Epidermal melanocyte (primary cell): ENCODE data around the gene PLXNB2.

Experiments
- DNase-seq: peaks from one replicate; pipeline ENCODE4 v3.0.0; 2011; ENCODE audit warnings: low spot score; ENCODE audit not compliant: insufficient read length

PLXNB2 gene

GRCh38 chr22:50298937-50299784 lies 8.3 kb downstream of the PLXNB2 start:
- no peak for DNase-seq

DNA sequence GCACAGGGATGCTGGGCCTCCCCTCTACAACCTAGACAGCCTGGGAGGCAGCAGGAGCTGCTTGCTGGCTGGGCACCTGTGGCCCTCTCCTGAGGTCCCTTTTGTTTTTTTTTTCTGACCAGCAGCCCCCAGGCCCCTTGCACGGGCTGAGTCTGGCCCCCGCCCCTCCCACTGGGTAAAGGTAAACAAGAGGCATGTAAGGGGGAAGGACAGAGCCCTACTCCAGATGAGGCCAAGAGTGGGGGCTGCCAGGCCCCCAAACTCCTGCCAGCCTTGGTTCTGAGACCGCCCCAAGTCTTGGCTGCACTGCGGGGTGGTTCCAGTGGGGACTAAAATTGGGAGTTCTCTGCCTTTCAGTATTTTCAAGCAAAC lies 9.2 kb downstream of the PLXNB2 start:
- no peak for DNase-seq

- DNase-seq: no peak
Measured at GRCh38 chr22:50297510-50298265, 9.8 kb downstream of the PLXNB2 start.

GRCh38 chr22:50296658-50297490 lies 10.6 kb downstream of the PLXNB2 start:
- no peak for DNase-seq

GRCh38 chr22:50294319-50294656 lies 13.2 kb downstream of the PLXNB2 start:
- DNase-seq: no peak

DNA sequence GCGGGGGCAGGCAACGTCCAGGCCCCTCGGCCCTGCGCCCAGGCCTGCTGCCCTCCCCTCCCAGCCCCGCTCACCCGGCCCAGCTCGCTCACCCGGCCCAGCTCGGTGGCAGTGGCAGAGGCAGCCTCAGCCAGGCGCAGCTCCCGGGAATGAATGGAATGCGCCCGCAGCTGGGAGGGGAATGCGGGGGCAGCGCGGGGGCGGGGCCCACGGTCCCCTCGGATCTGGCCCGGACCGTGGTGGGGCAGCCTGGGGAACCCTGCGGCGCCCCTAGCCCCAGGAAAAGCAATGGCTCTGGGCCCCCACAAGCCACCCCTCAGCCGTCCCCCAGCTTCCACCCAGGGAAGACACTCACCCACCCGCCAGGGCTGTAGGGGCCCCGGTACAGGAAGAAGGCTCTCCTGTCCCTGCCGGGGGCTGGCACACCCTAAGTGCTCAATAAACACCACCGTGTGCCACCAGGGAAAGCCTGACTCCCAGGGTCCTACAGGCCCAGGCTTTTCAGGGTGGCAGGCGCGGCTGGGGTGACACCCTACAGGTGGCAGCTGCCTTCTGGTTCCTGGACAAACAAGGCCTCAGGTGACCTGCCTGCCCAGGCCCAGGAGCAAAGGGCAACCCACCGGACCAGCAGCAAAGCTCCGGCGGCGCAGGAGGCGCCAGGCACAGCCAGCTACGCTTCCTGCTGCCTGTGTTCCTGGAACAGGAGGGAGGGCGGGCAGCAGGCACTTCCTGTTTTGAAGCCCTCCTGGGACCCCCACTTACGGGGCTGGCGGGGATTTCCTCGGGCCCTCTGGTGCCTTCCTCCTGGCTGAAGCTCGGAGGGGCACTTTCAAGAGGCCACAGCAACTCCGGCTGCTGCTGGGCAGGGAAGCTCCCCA lies 13.8 kb downstream of the PLXNB2 start:
- peak; percentile 78 for DNase-seq

- no peak for DNase-seq
Measured at GRCh38 chr22:50292643-50293440, 14.6 kb downstream of the PLXNB2 start.

- no peak for DNase-seq
Measured at GRCh38 chr22:50289942-50290630, 17.4 kb downstream of the PLXNB2 start.

GRCh38 chr22:50289151-50289941 lies 18.1 kb downstream of the PLXNB2 start:
- no peak for DNase-seq

- DNase-seq: no peak
Measured at GRCh38 chr22:50287731-50288130, 19.7 kb downstream of the PLXNB2 start.

GRCh38 chr22:50286701-50287318 lies 20.6 kb downstream of the PLXNB2 start:
- no peak for DNase-seq

- DNase-seq: no peak
Measured at GRCh38 chr22:50286275-50286674, 21.2 kb downstream of the PLXNB2 start.

DNA sequence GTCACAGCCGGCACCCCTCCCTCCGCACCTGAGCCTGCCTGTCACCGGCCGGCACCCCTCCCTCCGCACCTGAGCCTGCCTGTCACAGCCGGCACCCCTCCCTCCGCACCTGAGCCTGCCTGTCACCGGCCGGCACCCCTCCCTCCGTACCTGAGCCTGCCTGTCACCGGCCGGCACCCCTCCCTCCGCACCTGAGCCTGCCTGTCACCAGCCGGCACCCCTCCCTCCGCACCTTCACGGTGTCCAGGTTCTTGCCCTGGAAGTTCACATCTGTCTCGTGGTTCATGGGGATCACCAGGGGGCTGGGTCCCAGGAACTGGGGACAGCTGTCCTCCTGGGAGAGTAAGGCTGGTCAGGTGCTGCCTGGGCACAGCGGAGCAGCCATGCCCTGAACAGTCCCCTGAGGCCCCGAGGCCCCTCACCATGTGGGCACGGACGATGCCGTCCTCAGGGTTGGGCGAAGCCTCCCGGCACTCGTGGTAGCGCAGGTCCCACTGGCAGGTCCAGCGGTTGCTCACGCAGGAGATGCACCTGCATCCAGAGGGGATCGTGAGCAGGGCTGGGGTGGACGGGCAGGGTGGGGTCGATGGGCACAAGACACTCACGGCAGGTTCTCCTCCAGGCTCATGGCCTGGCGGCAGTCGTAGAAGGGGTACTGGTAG lies 21.7 kb downstream of the PLXNB2 start:
- DNase-seq: no peak

- no peak for DNase-seq
Measured at GRCh38 chr22:50284479-50284878, 23.0 kb downstream of the PLXNB2 start.

DNA sequence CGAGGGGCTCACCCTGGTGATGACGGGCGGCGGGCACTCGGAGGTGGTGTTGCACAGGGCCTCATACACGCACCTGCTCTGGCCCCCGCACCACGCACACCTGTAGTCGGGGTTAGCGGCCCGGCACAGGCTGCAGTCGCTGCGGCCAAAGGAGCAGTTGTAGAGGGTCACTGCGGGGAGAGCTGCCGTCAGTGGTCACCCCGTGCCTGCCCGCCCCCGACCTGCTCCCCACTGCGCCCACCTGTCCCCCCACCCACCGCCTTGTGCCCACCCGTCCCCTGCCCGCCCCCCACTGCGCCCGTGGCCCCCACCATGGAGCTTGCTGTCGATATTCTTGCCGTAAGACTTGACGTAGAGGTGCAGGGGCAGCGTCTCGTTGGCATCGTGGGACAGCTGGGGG lies 23.6 kb downstream of the PLXNB2 start:
- no peak for DNase-seq

DNA sequence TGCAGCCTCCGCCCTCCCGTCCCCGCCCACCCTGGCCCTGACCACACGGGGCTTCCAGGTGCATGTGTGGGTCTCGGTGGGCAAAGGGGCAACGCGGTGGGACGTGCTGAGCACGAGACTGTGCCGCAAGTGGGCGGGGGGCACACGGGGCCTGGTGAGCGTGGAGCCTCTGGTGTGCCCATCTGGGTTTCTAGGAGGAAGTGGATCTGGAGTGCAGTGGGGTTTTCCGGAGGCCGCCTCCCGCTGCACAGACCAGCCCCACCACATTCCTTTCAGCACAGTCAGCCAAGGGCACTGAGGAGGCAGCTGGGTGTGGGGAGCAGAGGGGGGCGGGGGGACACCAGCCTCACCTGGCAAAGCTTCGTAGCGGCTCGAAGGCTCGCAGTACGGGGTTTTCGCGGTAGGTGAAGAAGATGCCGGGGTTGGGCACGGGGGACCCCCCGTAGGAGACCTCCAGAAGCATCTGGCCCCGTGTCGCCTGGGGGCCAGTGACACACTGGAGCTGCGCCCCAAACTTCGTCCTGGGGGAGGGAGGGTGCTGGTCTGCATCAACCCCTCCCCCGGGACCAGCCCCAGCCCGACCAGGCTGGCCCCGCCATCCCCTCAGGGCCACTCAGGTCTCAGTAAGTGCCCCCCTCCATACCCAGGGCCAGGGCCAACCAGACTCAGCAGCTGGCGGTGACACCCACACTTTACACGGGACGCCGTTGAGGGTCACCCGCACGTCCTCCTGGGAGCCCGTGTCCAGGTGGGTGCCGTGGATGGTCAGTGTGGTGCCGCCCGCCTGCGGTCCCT lies 24.9 kb downstream of the PLXNB2 start:
- DNase-seq: no peak

DNA sequence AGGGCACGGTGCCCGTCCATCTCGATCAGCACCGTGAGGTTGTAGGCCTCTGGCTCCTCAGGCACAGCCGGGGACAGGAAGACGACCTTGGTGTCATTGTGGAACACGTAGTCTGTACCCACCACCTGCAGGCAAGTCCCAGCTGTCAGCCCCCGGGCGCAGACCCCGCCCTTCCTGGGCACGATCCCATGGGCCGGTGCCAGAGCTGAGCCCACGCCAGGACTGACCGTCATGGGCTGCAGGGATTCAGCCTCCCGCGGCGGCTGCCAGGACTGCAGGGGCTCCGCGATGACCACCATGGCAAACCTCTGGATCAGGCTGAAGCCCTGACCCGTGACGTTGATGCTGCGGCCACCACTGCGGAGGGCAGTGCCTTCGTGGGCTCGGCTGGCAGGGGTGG lies 25.5 kb downstream of the PLXNB2 start:
- no peak for DNase-seq
